GM21825 (cell line): ENCODE data around the gene SLC10A6.

Source experiments
- ATAC-seq: cut with Tn5 transposase; IDR thresholded peaks from one replicate; pipeline ENCODE4 v1.9.1; 2021; ENCODE audit warnings: mild to moderate bottlenecking, moderate library complexity; ENCODE audit not compliant: unreplicated experiment

SLC10A6 gene

DNA sequence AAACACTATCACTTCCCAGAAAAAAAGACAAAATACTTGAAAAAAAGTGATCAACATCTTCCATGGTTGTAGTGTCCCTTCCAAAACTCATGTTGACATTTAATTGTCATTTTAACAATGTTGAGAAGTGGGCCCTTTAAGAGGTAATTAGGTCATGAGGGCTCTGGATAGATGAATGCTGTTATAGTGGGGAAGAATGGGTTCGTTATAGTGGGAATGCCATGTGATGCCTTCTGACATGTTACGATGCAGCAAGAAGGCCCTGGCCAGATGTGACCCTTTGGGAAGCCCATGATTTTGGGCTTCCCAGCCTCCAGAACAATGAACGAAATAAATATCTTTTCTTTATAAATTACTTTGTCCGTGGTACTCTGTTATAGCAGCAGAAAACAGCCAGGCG lies 4.0 kb upstream of the SLC10A6 start:
- no peak for ATAC-seq

DNA sequence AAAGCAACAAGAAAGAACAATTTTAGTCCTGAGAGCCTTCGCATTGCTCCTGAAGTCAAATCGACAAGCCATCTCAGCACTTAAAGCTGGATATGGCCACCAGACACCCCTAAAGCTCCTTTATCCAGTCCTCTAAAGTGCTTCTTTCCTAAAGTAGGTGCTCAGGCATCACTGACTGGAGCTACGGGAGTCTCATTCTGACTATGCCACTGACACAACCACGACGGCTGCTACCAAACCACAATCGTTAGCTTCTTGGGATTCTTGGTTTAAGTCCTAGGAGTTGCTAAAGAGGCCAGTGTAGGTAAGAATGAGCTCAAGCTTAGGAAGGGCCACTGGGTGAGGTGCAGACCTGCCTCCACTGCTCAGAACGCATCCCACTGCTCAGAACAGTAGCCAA lies 1.0 kb downstream of the SLC10A6 start:
- ATAC-seq = no peak

DNA sequence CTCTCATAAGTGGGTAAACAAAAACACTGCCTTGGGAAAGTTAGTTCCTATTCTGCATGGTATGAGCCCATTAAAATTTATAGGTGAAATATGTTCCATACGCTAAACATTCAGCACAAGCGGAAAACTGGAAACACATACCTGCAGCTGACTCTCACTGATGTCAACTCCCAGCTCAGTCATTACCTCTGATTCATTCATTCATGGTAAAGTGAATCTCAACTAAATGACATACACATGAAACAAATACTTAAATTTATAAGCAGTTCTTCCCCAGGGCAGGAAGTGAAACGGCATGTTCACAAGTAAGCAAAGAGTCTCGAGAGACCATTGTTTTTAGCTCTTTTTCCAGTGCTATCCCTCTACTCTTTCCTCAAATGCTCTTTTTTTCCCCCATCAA lies 1.6 kb downstream of the SLC10A6 start:
- no peak for ATAC-seq

DNA sequence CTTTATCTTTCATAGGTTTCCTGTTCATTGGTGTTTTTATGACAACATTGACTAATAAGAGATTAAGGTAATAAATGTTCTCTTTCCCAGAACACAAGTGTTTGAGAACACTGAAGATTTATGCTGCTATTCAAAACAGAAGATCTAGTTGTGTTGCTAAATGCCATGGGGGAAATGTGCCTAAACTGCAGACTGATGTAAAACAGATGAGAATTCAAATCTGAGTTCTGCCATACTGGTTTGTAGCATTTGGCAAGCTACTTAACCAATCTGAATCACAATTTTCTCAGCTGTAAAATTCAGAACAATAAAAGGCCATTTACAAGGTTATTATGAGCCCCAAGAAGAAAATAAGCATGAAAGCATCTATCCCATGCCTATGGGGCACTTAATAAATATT lies 2.3 kb downstream of the SLC10A6 start:
- no peak for ATAC-seq

DNA sequence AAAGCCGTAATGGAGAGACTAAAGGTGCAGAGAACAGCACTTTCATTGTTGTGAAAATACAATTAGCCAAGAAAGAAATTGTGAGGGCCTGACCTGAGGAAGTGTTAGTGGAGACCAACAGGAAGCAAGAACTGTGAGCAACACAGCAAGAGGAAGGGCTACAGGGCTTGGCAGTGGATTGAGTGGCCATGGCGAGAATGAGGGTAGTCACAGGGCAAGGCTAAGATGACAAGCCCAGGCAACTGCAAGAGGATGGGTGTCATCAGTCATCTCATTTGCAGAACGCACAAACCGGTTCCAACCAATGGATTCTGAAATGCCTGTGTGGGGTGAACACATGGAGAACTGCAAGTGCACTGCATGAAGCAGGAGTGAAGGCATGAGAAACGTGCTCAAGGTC lies 3.6 kb downstream of the SLC10A6 start:
- ATAC-seq = no peak

DNA sequence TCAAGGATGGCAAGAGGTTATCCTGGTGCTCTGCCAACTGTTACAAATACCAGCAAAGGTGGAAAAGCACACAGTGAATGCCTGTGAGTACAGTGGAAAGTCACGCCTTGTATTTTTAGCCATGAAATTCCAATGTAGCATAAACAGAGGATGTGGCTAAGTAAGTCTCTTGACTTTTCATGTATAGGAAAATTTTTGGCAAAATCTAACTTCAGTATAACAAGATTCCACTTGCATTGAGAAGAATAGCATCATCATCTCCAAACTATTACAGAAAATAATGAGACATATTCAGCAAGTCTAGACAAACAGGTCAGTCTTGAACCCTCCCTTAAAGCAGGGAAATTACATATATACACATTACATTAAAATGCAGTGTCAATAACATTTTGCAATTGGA lies 7.9 kb downstream of the SLC10A6 start:
- no peak for ATAC-seq

DNA sequence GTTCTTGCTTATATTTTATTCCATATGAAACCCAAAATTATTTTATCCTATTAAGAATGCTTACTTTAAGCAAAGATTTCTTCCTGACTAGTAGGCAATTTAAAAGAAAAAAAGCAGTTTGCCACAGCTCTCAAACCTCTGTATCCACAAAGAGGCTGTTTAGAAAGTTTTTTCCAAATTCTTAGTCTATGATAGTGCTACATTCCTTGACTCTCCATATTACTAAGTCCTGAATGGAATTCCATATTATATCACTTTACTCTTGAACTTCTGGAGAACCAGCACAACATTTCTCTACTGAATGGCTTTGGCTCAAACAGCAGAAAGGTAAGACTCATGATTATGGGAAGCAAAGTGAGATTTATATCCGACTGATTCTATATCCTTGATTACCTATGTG lies 8.3 kb downstream of the SLC10A6 start:
- no peak for ATAC-seq

DNA sequence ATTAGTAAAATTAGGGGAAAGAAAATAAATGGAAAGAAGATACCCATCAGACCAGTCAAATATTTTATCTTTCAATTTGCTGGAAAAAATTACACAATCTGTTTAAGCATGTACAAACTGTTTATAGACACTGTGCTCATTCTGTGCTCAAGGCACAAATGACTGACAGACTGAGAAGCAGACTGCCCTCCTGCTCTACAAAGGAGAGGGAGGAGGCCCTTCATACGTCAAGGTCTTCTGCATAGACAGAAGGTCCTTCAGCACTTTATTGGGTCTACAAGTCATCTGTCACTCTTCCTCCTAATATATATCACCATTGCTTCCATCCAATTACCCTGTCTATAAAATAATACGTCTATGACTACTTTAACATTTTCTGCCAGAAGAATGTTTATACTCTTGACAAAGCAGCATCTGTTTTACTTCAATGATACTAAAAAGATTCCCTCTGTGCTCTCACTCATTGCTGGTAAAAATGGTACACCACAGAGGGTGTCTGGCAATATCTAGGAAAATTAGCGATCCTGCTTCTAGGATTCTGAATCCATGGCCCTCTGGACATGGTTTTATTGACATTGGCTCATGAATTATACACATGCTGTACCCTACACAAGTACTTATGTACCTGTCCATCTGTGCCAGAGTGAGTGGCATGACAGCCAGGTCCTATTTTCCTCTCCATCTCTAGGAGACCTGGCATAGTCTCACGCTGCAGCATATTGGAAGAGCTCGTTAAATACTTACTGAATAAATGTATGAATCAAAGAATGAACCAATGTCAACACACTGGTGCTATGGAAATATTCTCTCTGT lies 11.3 kb downstream of the SLC10A6 start:
- ATAC-seq = no peak

DNA sequence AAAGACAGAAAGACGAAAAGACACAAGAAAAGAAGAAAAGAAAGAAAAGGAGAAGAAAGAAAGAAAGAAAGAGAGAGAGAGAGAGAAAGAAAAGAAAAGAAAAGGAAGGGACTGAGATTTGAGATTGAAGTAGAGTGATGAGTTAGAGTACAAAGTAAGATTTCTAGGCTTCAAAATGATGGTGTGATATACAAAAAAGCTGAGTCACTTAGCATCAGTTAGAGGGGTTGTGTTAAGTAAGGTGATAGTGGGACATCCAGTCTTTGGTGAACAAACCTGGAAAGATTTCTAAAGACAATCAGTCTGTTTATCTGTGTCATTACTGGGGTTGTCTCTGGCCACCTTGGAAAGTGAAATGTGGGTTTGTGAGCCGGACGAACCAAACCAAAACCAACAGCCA lies 13.5 kb downstream of the SLC10A6 start:
- no peak for ATAC-seq

DNA sequence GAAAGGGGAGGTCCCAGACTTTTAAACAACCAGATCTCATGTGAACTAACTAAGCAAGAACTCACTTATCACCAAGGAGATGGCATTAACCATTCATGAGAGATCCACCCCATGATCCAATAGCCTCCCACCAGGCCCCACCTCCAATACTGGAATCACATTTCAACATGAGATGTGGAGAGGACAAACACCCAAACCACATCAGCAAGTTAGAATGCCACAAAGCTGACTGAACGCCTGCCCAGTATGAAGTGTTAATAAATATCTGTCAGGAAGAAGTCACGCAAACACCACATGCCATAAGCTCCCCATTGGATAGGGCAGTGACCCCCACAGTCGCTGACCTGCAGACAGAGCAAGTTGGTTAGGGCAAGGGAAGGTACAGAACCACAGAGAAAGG lies 14.3 kb downstream of the SLC10A6 start:
- ATAC-seq = no peak

DNA sequence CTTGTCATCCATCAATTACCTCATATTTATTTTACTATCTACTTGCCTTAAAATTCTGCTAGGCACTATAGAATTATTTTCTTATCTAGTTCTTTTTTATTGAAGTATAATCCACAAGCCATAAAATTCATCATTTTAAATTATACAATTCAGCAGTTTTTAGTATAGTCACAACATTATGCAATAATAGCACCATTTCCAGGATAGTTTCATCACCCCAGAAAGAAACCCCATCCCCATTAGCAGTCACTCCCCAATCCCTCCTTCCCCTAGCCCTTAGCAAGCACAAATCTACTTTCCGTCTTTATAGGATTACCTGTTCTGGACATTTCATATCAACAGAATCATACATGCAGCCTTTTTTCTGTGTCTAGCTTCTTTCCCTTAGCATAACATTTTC lies 15.6 kb downstream of the SLC10A6 start:
- ATAC-seq = no peak

DNA sequence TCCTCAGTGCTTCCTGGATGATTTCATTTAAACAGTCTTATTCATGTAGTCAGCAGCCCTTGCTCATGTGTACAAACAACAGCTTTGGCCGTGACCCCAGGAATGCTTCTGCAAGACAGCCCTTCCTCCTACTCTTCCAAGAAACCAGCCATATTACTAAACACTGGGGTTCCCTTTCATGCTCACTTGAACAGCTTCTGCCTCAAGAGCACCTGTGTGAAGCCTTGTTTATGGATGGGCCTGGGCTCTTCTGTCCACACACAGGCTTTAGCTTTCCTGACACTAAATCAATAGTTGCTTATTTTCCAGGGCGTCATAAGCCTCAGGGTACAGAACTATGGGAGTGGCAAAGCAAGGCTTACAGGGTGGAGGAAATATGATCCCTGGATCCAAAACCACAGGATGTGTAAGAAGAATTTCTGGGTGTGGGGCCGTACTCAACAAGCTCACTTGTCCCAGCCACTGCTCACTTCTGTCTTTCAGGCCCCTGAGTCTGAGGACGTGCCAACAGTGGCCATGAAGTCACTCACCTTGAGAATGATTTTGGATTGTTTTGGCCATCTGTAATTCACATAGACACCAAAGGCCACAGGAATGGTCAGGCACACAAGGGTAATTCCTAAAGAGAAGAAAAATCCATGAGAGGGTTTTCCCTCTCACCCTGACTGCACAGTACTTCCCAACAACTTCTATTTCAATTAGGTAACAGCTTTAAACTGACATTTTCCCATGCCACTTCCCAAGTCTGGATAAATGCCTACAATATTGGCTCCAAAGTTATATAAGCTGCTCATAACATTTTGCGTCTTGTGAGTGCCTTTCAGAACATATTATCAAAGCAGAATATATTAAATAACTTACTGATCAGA lies 17.7 kb downstream of the SLC10A6 start:
- no peak for ATAC-seq

DNA sequence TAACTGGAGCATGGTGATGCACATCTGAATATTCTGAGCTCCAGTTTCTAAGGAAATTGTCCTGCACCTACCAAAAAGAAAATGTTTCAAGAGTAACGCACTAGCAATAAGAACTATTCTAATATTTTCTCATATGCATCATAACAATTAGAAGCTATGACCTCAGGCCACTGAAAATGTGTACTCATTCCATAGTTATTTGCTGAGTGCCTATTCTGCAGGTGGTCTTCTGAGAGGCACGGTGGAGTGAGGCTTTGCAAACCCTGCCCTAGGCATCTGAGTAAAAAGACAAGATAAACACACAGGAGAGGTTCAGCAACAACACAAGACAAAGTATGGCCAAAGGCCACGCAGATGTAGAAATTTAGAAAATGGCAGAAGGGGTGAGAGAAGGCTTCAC lies 23.7 kb downstream of the SLC10A6 start:
- no peak for ATAC-seq

DNA sequence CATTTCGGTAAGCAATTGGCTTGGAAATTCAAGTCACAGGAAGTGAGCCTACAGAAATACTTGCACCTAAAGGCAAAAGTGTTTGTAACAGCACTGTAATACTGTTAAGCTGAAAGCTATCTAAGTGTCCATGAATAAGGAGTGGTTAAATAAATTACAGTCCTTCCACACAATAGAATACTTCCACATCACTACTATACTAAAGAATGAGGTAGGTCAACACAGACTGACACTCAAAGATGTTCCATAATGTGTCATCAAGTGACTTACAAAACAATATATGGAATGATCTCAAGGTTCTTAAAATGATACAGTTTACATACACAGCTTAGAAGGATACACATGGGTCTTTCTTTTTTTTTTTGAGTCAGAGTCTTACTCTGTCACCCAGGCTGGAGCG lies 27.0 kb downstream of the SLC10A6 start:
- no peak for ATAC-seq

DNA sequence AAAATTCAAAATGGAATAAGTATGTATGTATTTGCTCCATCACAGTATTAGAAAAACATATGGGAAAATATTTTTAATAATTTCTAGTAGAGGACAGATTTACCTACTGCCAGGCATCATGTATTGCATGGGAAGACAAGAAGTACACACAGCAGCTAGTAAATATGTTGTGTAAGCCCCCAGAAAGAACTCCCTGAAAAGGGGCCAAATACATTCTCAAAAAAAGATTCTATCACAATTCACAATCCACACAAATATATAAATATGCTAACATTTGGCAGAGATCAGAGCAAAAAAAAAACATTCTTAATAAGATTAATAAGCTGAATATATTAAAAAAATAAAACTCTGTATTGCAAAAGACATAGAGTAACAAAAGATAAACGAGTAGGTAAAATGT lies 28.0 kb downstream of the SLC10A6 start:
- ATAC-seq = no peak

DNA sequence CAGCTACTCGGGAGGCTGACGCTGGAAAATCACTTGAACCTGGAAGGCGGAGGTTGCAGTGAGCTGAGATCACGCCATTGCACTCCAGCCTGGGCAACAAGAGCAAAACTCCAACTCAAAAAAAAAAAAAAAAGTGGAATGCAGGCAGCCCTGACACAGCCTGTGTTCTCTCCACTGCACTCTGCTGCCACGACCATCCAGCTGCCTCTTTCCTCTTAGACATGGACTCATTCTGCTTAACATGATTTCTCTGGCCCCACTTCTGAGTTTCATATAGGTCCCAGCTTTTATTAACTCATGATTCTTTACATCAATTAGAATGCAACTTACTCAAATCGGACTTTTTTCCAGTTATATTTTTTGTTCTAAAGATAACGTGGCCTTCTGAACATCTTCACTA lies 29.6 kb downstream of the SLC10A6 start:
- no peak for ATAC-seq

DNA sequence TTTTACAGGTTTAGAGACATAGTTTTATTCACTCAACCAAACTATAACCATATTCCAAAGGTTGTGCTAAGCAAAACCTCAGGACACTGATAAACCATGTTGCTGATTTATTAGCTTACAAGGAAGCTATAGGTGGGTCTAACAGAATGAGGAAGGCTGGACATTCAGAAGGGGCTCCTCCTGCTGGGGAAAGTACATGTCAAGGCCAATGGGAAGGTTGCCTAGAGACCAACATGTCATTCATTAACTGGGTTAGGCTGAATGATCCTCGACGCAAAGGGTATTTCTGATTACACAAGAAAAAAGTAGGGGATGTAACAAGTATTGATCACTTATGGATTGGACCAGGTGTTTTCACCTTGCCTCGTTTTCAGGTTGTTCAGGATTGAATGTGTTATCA lies 30.3 kb downstream of the SLC10A6 start:
- ATAC-seq = no peak

DNA sequence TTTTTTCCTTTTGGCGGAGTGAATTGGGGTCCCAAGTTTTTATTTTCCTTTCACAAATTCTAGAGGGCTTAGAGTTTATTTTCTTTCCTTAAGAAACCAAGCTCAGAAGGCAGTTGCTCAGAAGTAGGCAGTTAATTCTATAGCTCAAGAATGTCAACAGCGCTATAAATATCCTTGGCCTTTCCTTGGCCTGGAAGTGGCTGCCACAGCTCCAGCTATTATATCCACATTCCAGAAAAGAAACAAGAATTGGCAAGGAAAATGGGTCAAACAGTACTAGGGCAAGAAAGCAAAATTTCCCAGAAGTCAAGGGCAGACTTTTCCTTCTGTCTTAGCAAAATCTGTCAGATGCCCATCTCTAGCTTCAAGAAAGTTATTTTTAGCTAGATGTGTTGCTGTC lies 31.0 kb downstream of the SLC10A6 start:
- ATAC-seq = no peak

DNA sequence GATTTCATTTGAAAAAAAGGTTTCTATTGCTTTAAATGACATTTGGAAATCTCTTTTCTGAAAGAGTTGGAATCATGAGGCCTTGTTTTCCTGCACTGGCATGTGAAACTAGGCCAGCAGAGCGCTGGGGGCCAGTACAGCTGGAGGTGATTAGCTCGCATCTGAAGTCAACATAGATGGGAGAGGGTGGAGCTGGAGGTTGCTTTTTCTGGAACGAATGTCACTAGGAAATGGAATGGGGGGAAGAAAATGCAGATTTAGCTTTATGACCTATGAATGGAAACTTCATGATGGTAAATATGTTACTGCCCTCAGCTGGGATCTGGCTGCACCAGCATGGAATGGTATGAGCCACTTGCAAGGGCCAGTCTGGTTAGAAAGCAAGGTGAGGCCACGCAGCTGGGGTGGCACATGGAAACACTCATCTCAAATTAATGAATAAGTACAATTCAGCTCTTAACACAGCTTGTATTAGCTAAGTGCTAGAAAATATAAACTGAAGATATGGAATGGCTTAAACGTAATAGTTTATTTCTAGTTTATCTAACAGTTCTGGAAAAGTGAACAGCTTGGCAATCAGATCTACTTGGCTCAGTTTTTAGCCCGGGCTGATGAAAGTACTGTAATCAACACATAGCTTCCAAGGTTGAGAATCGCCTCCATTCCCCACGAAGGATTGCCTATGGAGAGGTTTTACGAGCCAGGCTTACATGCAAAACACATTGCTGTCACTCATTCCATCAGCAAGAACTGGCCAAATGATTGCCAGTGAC lies 32.5 kb downstream of the SLC10A6 start:
- no peak for ATAC-seq

DNA sequence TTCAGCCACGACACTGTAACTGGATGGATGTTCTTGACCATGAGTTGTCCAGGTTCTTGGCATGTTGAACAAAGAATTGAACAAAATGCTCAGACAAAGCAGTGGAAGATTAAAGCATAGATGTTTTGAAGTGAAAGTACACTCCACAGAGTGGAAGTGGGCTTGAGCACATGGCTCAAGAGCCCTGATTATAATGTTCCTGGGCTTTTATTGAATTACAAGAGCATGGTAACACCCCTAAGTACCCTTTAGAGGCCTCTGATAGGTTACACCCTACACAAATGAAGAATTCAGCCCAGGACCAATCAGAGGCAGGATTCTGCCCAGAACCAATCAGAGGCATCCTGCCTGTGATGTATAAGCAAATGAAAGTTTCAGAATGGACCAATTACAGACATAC lies 33.5 kb downstream of the SLC10A6 start:
- no peak for ATAC-seq

DNA sequence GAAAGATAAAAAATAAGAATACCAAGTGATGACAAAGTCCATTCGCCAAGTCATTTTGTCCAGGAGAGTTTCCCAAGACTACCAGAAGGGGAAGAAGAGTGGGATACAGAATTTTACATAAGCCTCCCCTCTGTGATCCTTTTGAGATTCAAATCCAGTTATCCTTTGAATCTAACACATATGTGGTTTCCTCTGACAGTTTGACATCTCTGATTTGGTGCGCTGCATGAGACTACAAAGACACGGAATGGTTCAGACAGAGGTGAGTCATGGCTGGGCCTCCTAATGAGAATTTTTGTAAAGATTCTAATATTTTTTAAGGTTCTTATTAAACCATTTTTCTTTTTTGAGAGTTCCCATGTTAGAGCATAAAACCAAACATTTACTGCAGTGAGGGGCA lies 38.3 kb downstream of the SLC10A6 start:
- no peak for ATAC-seq

DNA sequence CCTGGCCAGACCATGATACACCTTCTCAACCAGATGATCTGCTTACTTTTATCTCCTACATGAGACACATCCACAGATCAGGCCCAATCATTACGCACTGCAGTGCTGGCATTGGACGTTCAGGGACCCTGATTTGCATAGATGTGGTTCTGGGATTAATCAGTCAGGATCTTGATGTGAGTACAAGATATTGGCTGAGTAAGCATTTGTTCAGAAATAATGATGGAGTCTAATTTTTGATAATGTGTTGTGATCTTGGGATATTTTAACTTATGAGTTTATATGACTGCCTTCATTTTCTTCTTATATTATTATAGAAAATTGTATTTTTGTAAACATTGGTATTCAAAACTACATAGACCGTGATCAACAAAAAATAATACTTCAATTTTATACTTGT lies 39.4 kb downstream of the SLC10A6 start:
- ATAC-seq = no peak
